ENCODE results near the gene RSRC1. TPM values are rescaled to one million over a fixed set of nuclear protein-coding genes. Genes with fewer than 3 reads are reported as not detected.
A peak's percentile ranks its signal among the peaks of the same experiment; 100 is the strongest.
"Not testable (repeated sequence)": the region's sequence is repeated elsewhere in the genome, so short reads cannot be mapped to it uniquely, and the experiment has no call there.

RSRC1 gene
- total RNA-seq, 1 experiment from 2014 or later, result 56.0 TPM

- DNase-seq (ENCODE audit: low read depth), result no peak
Measured at GRCh38 chr3:158384019-158384418, 274.1 kb downstream of the RSRC1 start.

GRCh38 chr3:158395421-158395820 is 285.5 kb downstream of the RSRC1 start:
- DNase-seq (ENCODE audit: low read depth), result peak; percentile 6

GRCh38 chr3:158402590-158402989 is 292.7 kb downstream of the RSRC1 start:
- DNase-seq (ENCODE audit: low read depth), result no peak

DNA sequence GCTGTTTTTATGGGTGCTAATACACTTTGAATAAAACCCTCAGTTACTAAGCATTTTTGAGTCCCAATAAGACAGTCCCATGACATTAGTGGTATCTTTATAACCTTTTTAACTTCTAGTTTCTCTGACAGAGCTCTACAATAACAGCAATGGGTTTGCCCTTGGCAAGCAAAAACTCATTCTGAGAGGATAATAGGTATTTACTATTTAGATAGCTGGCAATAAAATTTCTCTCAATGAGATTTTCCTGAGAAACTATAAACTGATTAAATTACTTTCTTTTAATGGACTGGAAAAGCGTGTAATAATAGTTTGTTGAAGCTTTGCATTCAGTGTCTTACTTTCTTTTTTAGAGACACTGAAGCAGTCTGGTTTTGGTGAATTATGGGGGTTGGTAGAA is 293.1 kb downstream of the RSRC1 start:
- no peak for DNase-seq (ENCODE audit: low read depth)

GRCh38 chr3:158404131-158404718 is 294.3 kb downstream of the RSRC1 start:
- DNase-seq (ENCODE audit: low read depth), result no peak

DNA sequence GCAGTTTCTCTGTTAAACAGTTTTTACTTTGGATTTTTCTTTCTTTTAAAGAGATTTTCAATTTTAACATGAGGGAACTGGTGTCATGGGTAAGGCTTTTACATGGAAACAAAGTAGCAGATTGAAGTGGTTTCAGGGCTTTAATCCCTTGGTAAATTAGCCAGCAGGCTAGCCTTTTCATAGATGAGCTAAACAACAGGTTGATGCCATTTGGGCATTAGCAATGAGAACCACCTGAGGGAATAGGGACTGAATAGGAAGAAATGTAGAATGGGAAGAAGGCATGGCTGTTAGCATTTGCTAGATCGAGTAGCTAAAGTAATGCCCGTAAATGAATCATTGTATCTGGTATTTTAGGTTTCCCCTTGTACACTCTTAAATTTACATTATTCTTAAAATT is 295.6 kb downstream of the RSRC1 start:
- no peak for DNase-seq (ENCODE audit: low read depth)

DNA sequence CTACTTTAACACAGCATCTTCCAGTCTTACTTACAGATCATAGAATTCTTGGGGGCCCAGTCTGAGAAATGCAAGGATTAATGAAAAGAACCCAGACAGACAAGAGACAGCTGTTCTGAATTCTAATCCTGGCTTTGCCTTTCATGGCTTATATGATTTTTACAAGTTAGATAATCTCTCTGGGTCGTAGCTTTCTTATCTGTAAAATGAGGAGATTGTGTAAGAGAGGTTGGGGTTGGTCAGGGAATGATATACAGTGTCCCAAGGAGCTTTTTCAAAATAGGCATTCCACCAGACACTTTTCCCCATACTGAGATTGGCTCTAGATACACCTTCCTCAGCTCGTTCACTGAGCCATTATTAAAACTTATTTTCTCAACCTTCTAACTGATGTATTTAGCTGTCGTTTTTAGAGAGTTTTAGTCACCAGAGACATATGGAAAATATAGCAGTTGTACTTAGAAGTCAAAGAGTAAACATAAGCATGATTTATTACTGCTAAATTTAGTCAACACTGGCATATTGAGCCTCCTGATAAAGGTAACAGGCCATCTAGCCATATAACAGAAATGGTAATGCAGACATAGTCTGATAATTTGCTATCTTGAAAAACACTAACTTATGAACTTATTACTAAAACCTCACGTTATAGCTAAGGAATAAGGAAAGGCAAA is 298.1 kb downstream of the RSRC1 start:
- no peak for DNase-seq (ENCODE audit: low read depth)

DNA sequence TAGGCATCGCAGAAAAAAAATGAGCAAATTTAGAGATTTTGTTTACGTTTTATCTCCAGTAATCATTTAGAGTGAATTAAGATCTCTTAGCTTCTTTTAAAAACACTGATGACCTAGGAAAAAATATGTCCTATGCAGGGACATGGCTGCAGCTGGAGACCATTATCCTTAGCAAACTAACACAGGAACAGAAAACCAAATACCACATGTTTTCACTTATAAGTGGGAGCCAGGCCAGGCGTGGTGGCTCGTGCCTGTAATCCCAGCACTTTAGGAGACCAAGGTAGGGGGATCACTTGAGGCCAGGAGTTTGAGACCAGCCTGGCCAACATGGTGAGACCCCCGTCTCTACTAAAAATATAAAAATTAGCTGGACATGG is 298.6 kb downstream of the RSRC1 start:
- DNase-seq (ENCODE audit: low read depth), result not testable (repeated sequence)

DNA sequence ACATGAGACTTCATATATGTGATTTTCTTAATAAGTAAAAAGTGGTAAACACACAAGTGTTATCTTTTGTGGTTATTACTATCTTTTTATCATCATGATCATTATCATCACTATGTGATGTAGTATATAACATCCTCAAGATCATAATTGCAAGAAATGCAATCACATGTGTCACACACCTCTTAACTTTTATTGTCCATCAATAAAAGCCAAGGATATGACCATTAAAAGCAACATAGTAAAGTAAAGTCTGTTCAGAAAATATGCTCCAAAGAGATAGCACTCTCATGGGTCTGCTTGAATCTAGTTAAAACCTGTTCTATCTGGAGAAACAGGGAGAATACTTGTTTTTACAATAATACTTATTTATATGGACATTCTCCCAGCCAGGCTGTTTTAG is 308.1 kb downstream of the RSRC1 start:
- no peak for DNase-seq (ENCODE audit: low read depth)

DNA sequence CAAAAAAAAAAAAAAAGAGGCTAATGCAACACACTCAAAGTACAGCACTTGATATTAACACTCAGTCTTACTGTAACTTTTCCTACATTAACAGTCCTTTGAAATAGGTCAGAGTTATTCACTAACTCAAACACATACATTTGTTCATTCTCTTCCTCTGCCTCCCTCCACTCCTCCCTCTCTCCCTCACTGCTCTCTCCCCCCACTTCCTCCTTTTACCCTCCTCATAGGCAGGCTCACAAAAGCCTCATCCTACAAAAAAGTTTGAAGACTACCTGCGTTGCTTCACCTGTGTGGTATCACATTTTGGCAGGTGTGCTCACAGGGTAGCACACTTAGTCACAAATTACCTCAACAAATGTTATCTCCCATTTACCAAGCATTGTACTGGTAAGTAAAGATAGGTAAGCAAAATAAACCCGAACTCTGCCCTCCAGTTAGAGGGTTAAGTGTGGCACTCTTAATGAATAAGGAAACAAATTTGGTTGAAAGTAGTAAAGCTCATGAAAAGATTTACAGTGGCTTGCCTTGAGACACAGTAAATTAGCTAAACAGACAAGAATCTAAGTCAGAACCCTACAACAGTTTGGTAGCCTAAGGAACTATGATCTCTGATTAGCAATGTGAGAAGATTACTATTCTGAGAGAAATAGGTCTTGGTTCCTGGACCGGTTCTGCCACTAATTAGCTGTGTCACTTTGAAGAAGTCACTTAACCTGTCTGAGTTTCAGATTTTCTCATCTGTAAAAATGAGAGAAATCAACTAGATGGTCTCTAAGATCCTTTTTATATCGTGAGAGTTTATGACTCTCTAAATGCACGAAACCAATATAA is 310.1 kb downstream of the RSRC1 start:
- DNase-seq (ENCODE audit: low read depth), result no peak

DNA sequence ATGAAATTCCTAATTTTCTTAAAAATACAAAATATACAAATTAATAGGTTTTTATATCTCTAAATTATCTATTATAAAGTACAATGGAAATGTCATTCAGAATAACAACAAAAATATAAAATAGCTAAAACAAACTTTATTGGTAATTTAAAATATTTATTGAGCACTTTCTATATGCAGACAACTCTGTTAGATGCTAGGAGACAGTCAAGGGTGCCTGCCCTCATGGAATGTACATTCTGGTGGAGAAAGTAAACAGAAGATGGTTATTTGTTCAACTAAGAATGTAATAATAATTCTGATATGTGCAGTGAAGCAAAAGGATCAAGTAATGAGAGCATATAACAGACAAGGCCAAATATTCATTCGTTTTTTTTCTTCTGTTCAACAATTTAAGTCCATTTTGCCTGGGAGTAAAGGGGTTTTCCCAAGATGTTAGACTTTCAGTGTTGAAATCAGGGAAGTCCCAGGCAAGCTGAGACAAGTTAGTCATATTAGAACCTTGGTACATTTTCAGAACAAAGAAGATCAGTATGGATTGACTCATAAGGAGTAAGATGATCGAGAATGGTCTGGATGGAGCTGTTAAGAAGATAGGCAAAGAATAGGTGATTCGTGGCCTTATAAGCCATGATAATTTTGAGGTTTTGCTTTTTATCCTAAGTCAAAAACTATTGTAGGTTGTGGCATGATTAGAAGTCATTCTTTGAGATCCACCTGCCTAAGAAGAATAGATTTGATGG is 310.9 kb downstream of the RSRC1 start:
- DNase-seq (ENCODE audit: low read depth), result peak; percentile 23

GRCh38 chr3:158430448-158430847 is 320.6 kb downstream of the RSRC1 start:
- no peak for DNase-seq (ENCODE audit: low read depth)

DNA sequence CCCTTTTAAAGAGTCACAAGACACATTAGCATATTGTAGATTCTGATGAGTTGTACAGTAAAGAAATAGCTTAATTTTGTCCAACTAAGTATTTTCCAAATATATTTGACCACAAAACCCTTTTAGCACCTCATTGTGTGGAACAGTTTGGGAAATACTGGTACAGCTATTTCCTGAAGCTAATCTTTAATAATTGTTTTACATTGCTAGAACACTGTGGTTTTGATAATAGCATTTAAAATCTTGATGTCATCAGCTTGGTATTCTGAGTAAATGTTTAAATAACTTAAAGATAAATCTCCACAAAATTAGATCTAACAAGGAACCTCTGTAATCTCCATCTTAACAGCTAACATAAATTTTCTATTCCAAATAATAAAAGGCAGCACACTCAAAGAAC is 321.1 kb downstream of the RSRC1 start:
- no peak for DNase-seq (ENCODE audit: low read depth)

DNA sequence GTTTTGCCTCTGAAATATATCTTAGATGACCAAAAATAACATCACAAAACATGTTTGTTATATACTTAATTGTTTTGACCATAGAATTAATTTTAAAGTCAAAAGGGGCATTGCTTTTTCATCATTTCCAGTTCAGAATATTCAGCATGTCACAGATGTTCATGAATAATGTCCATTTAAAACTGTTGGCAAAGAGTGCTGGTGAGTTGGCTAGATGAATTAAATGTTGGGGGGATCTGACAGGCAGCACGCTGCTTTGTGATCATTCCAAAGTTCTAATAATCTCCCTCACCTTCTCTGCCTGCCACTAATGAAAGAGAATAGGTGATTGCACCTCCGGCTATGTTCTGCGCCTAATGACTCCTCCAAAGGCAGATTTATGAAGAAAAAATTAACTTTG is 321.9 kb downstream of the RSRC1 start:
- no peak for DNase-seq (ENCODE audit: low read depth)

DNA sequence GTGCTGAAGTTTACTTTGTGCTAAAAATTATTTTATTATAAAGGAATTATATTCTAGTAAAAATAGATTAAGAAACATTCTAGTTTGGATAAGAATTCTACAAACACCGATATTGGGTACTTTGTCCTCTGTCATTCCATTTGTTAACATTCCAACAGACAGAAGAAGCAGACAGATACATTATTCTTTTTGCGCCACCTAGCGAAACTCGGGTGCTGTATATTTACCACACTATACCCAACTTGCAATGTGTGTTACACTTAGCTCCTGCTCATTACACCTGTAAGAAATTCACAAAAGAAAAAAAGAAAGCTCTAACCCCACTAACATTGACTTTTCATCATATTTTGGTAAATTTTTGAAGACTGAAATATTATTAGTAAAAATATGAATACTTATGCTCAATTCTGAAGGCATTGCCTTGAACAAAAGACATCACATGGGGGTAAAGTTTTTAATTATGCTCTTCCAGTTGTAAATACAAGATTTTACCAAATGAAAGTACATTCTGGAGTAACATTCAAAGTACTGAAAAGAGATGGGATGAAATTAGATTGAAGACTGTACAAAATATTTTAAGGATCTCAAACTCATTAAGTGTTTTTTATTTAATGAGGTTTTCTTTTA is 324.6 kb downstream of the RSRC1 start:
- peak; percentile 66 for DNase-seq (ENCODE audit: low read depth)

GRCh38 chr3:158443632-158444031 is 333.7 kb downstream of the RSRC1 start:
- no peak for DNase-seq (ENCODE audit: low read depth)

DNA sequence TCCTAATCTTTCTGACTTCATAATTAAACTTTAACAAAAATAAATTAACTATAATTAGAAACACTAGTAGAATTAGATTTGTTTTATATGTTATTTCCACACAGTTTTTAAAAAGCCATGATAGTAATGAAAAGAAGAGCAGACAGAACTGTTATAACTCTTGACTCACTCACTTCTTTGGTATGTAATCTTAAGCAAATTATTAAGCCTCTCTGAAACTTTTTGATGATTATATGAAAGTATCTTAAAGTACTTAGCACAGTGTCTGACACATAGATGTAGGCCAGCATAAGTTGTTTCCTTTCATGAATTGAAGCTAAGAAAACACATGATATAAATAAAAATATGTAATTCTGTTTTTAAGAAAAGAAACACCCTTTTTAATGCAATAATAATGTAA is 337.5 kb downstream of the RSRC1 start:
- no peak for DNase-seq (ENCODE audit: low read depth)

DNA sequence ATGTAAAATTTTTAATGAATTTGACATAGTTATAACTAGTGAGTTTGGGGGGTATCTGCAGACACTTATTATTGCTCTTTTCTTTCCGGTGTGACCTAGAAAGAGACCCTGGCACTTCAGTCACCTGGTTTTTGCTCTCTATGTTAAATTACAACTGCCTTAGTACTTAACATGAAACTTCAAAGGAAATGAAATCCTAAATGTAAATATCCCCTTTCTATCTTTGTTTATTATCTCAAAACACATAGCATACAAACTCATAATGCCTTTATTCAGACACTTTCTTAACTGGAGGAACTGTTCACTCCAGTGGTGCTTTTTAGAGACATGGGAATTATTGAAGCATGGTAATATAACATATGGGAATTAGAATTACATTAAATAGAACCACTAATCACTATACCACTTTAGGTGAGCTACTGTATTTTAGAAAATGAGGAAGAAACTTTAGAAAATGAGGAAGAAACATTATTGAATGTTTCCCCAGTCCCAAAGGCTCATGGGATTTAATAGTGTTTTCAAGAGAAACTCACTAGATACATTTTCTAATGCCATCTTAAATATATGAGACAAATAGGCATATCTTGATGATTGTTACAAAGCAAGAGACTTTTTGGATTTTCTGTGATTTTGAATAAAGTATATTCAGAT is 341.6 kb downstream of the RSRC1 start:
- no peak for DNase-seq (ENCODE audit: low read depth)

DNA sequence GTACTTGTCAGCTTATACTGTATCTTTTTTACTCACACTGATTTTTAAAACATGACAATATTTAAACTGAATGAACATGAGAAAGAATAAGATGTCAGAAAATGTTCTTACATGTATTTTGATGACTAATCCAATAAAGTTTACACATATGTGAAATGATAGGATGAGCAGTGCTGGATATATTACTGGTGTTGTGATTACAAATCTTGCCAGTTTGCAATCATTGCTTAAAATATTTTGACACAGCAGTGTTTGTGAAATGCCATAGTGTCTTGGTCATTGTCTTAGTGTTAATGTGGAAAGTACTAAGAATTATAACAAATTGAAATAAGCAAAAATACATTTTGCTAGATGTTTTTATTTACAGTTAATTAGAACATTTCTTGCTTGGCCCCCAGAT is 342.4 kb downstream of the RSRC1 start:
- DNase-seq (ENCODE audit: low read depth), result peak; percentile 23

GRCh38 chr3:158453004-158453403 is 343.1 kb downstream of the RSRC1 start:
- no peak for DNase-seq (ENCODE audit: low read depth)

DNA sequence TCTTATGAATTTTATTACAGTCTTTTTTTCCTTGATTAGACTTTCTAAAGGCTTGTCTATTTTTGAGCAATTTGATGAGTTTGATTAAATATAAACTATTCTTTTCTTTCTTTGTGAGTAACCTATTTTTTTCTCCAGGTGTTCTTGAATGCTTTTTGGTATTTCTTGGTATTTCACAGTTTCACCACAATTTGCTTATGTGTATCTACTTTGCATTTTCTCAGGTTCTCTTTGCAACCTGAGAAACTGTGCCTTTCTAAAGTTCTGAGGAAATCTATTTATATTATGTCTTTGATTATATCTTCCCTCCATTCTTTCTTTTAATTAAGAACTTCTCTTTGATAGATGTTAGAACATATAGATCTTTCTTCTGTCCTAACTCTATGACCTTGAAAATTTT is 344.0 kb downstream of the RSRC1 start:
- DNase-seq (ENCODE audit: low read depth), result no peak
